GM12864 (cell line): ENCODE measurements around the gene SMIM8.

Experiments
- DNase-seq: peaks from one replicate; pipeline ENCODE4 v3.0.0-alpha.2; 2011; ENCODE audit warnings: low read depth
- H3K4me3 ChIP-seq: 2 replicates; pipeline ENCODE4 v1.5.1; 2011; ENCODE audit warnings: mild to moderate bottlenecking, low read depth, low read length, control low read depth
- TF ChIP-seq, protein P1 (sequence below): IDR thresholded peaks from 2 replicates; pipeline ENCODE4 v1.5.1; 2011; ENCODE audit warnings: low read depth, mild to moderate bottlenecking, moderate library complexity, low read length, control low read depth, inconsistent platforms; ENCODE audit errors: missing control alignments

SMIM8 gene

GRCh38 chr6:87364602-87365252 is 42.3 kb downstream of the SMIM8 start:
- no peak for DNase-seq
- H3K4me3 ChIP-seq, result no peak overlapping the region

GRCh38 chr6:87366072-87366827 is 43.9 kb downstream of the SMIM8 start:
- no peak for DNase-seq
- H3K4me3 ChIP-seq, result no peak overlapping the region
- TF ChIP-seq, protein P1, sequence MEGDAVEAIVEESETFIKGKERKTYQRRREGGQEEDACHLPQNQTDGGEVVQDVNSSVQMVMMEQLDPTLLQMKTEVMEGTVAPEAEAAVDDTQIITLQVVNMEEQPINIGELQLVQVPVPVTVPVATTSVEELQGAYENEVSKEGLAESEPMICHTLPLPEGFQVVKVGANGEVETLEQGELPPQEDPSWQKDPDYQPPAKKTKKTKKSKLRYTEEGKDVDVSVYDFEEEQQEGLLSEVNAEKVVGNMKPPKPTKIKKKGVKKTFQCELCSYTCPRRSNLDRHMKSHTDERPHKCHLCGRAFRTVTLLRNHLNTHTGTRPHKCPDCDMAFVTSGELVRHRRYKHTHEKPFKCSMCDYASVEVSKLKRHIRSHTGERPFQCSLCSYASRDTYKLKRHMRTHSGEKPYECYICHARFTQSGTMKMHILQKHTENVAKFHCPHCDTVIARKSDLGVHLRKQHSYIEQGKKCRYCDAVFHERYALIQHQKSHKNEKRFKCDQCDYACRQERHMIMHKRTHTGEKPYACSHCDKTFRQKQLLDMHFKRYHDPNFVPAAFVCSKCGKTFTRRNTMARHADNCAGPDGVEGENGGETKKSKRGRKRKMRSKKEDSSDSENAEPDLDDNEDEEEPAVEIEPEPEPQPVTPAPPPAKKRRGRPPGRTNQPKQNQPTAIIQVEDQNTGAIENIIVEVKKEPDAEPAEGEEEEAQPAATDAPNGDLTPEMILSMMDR, result no peak

More at GRCh38 chr6:87364602-87365252, 42.3 kb downstream of the SMIM8 start:
- TF ChIP-seq, protein P1, result no peak

DNA sequence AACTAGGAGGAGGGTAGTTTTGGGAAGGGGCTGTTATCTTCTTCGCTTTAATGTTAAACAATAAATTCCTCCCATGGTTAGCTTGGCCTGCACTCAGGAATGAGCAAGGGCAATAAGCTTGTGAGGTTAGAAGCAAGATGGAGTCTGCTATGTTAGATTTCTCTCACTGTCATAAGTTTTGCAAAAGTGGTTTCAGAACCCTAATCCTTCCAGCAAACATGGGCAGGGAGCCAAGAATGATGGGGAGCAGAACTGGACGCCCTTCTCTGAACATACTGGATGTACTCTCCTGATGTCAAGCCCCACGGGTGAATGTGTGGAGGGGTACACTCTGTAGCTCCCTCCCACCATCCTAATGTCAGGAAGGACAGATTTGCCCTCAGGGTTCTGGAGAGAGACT is 44.5 kb downstream of the SMIM8 start:
- no peak for DNase-seq
- TF ChIP-seq, protein P1, result no peak
- no peak overlapping the region for H3K4me3 ChIP-seq

DNA sequence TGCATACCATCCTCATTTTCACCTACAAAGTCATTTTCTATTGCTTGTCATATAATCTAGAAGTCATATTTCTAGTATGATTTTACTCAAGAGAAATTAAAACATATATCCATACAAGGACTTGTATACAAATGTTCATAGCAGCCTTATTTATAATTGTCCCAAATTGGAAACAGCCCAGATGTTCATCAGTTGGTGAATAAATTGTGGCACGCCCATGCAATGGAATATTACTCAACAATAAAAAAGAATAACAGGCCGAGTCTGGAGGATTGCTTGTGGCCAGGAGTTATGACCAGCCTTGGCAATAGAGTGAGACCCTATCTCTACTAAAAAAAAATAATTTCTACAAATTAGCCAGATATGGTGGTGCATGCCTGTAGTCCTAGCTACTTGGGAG is 51.0 kb downstream of the SMIM8 start:
- TF ChIP-seq, protein P1, result no peak
- DNase-seq, result no peak
- no peak overlapping the region for H3K4me3 ChIP-seq

GRCh38 chr6:87375315-87375714 is 52.9 kb downstream of the SMIM8 start:
- TF ChIP-seq, protein P1, result no peak
- DNase-seq, result no peak
- no peak overlapping the region for H3K4me3 ChIP-seq

DNA sequence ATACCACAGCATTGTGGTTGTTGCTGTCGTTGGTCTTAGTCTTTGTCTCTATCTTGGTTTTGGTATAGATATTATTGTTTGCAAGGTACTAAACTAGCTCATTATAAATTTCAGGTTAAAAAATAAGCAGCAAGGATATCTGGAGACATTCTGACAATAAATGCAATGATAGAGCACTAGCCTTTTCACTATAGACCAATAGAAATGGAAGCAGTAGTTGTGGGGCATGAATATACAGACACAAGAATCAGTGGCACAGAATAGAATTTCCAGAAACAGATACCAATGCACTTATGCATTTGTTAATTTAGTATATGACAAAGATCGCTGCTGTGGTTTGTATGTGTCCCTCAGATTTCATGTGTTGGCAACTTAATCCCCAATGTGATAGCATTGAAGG is 54.3 kb downstream of the SMIM8 start:
- no peak overlapping the region for H3K4me3 ChIP-seq
- DNase-seq, result no peak
- TF ChIP-seq, protein P1, result no peak
